MM.1S (cell line): ENCODE measurements around the gene SLC8B1.

Experiments
- CTCF ChIP-seq: fragments of 300-600 bp; sonication (generic); IDR thresholded peaks from 2 replicates; pipeline ENCODE4 v1.5.1; 2016; ENCODE audit warnings: antibody characterized with exemption, low read length, mixed read lengths
- EZH2 ChIP-seq: fragments of 300-600 bp; sonication (generic); optimal IDR thresholded peaks from 2 replicates; pipeline ENCODE3; 2017; ENCODE audit warnings: low read depth, mild to moderate bottlenecking, antibody characterized with exemption, low read length, mixed read lengths

- TF ChIP-seq CTCF (no peak), EZH2 (no peak)
These were observed 86.0 kb downstream of the SLC8B1 start for GRCh38 chr12:113248842-113249435.
